GM12878 (cell line): ENCODE results near the gene PPP1R37. TPM values are rescaled to one million over a fixed set of nuclear protein-coding genes. Genes with fewer than 3 reads are reported as not detected.

Experiments
- BCL3 ChIP-seq: IDR thresholded peaks from 2 replicates; pipeline ENCODE4 v1.6.1; 2011; ENCODE audit warnings: borderline replicate concordance, low read depth, mild to moderate bottlenecking, moderate library complexity, low read length; ENCODE audit not compliant: insufficient read depth, poor library complexity, severe bottlenecking
- DPF2 ChIP-seq: fragments of 450-650 bp; IDR thresholded peaks from 2 replicates; pipeline ENCODE4 v1.6.1; 2017; ENCODE audit warnings: mild to moderate bottlenecking
- EED ChIP-seq: sonication (generic); IDR thresholded peaks from 2 replicates; pipeline ENCODE4 v1.6.1; 2016; ENCODE audit warnings: antibody characterized with exemption, low read depth
- FOXK2 ChIP-seq: fragments of 450-650 bp; IDR thresholded peaks from 2 replicates; pipeline ENCODE4 v1.6.1; 2017; ENCODE audit warnings: mild to moderate bottlenecking, moderate library complexity
- GATAD2B ChIP-seq: fragments of 450-650 bp; conservative IDR thresholded peaks from 2 replicates; pipeline ENCODE4 v1.6.1; 2017; ENCODE audit warnings: low read depth, mild to moderate bottlenecking, moderate library complexity
- IKZF2 ChIP-seq, 2 experiments: fragments of 450-650 bp; IDR thresholded peaks; 2 replicates each; pipeline ENCODE4 v1.6.1; 2017; ENCODE audit warnings: mild to moderate bottlenecking in 2 of 2, moderate library complexity in 2 of 2
- IRF4 ChIP-seq: IDR thresholded peaks from 2 replicates; pipeline ENCODE4 v1.6.1; 2011; ENCODE audit warnings: low read depth, low read length
- JUNB ChIP-seq: IDR thresholded peaks from 2 replicates; pipeline ENCODE4 v1.6.1; 2016; ENCODE audit warnings: antibody characterized with exemption, mild to moderate bottlenecking
- JUND ChIP-seq: IDR thresholded peaks from 2 replicates; pipeline ENCODE4 v1.6.1; 2012; ENCODE audit warnings: low read depth, mild to moderate bottlenecking, low read length, improper control_type of control experiment, moderate library complexity
- MTA3 ChIP-seq: IDR thresholded peaks from 2 replicates; pipeline ENCODE4 v1.6.1; 2012; ENCODE audit warnings: low read length, inconsistent platforms, borderline replicate concordance
- NBN ChIP-seq: fragments of 450-650 bp; IDR thresholded peaks from 2 replicates; pipeline ENCODE4 v1.6.1; 2016
- PAX5 ChIP-seq: IDR thresholded peaks from 2 replicates; pipeline ENCODE4 v1.6.1; 2011; ENCODE audit warnings: low read depth, low read length, borderline replicate concordance
- PML ChIP-seq: IDR thresholded peaks from 2 replicates; pipeline ENCODE4 v1.6.1; 2012; ENCODE audit warnings: low read length, inconsistent platforms
- RCOR1 ChIP-seq: conservative IDR thresholded peaks from 2 replicates; pipeline ENCODE4 v1.6.1; 2012; ENCODE audit warnings: low read depth, low read length, improper control_type of control experiment
- RELB ChIP-seq: fragments of 450-650 bp; IDR thresholded peaks from 2 replicates; pipeline ENCODE4 v1.6.1; 2017; ENCODE audit warnings: low read depth, mild to moderate bottlenecking, moderate library complexity
- SREBF2 ChIP-seq: IDR thresholded peaks from 2 replicates; pipeline ENCODE4 v1.6.1; 2012; ENCODE audit warnings: mild to moderate bottlenecking, low read length
- TBL1XR1 ChIP-seq: IDR thresholded peaks from 2 replicates; pipeline ENCODE4 v1.6.1; 2012; ENCODE audit warnings: low read depth, low read length, improper control_type of control experiment
- ZNF274 ChIP-seq: IDR thresholded peaks from one replicate; pipeline ENCODE4 v1.8.0; 2011; ENCODE audit not compliant: insufficient read length, insufficient read depth
- polyA plus RNA-seq, 11 experiments: library from polyadenylated mRNA; depleted of rRNA in 4 of 11; unstranded in 6 of 11; stranded (reverse) in 5 of 11; fragments of >200 nt; fragmentation: Nextera tagmentation in 4 of 11; fragmentation: Illumina TruSeq in 1 of 11; extraction: Ambion mirVana in 4 of 11; extraction: Trizol in 1 of 11; gene quantifications; 1 replicate in 1 of 11; 2 replicates in 10 of 11; pipeline versions ENCODE4 v1.2.1 to v1.2.3, GENCODE V29; 2011 to 2016; ENCODE audit warnings: inconsistent platforms in 2 of 11, missing spikeins in 2 of 11, low read depth in 1 of 11
- total RNA-seq, 4 experiments: library from RNA; depleted of rRNA in 3 of 4; stranded (reverse); fragments of >200 nt in 3 of 4; fragmentation: Illumina TruSeq in 1 of 4; extraction: Trizol in 1 of 4; gene quantifications; 2 replicates each; pipeline versions ENCODE4 v1.2.1 to v1.2.3, GENCODE V29; 2013 to 2021
- TF ChIP-seq, protein P1 (sequence below): fragments of 450-650 bp; IDR thresholded peaks from 2 replicates; pipeline ENCODE4 v1.6.1; 2017; ENCODE audit warnings: mild to moderate bottlenecking, low read depth, inconsistent platforms; ENCODE audit not compliant: poor library complexity, severe bottlenecking
- TF ChIP-seq, protein P2 (sequence below): fragments of 450-650 bp; IDR thresholded peaks from 2 replicates; pipeline ENCODE4 v1.6.1; 2017; ENCODE audit warnings: antibody characterized with exemption, mild to moderate bottlenecking, moderate library complexity
- TF ChIP-seq, protein P3 (sequence below): IDR thresholded peaks from 2 replicates; pipeline ENCODE4 v1.6.1; 2011; ENCODE audit warnings: borderline replicate concordance, low read depth, mild to moderate bottlenecking, moderate library complexity, mixed read lengths, low read length; ENCODE audit not compliant: insufficient read depth; ENCODE audit errors: extremely low read length

Gene PPP1R37
- total and polyA plus RNA-seq, 10 of the 15 experiments (the other 5 are each of a cell fraction or from before 2014, with no cell fraction given) = 0.09 to 21.3 (median 5.1) TPM; not detected in 1

GRCh38 chr19:45075301-45076028, 17.5 kb upstream of the PPP1R37 start (continued):
- TF ChIP-seq IRF4 = peak; percentile 85
- TF ChIP-seq PAX5 = peak; percentile 84
- peak; percentile 85 to 88; a peak in 3 of 4 replicates for TF ChIP-seq IKZF2 (IDR thresholded peaks at IDR 0.05)
- TF ChIP-seq, protein P1, sequence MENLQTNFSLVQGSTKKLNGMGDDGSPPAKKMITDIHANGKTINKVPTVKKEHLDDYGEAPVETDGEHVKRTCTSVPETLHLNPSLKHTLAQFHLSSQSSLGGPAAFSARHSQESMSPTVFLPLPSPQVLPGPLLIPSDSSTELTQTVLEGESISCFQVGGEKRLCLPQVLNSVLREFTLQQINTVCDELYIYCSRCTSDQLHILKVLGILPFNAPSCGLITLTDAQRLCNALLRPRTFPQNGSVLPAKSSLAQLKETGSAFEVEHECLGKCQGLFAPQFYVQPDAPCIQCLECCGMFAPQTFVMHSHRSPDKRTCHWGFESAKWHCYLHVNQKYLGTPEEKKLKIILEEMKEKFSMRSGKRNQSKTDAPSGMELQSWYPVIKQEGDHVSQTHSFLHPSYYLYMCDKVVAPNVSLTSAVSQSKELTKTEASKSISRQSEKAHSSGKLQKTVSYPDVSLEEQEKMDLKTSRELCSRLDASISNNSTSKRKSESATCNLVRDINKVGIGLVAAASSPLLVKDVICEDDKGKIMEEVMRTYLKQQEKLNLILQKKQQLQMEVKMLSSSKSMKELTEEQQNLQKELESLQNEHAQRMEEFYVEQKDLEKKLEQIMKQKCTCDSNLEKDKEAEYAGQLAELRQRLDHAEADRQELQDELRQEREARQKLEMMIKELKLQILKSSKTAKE = no peak
- TF ChIP-seq GATAD2B = peak; percentile 90; the same call in 1 of the 2 replicates
- TF ChIP-seq, protein P2, sequence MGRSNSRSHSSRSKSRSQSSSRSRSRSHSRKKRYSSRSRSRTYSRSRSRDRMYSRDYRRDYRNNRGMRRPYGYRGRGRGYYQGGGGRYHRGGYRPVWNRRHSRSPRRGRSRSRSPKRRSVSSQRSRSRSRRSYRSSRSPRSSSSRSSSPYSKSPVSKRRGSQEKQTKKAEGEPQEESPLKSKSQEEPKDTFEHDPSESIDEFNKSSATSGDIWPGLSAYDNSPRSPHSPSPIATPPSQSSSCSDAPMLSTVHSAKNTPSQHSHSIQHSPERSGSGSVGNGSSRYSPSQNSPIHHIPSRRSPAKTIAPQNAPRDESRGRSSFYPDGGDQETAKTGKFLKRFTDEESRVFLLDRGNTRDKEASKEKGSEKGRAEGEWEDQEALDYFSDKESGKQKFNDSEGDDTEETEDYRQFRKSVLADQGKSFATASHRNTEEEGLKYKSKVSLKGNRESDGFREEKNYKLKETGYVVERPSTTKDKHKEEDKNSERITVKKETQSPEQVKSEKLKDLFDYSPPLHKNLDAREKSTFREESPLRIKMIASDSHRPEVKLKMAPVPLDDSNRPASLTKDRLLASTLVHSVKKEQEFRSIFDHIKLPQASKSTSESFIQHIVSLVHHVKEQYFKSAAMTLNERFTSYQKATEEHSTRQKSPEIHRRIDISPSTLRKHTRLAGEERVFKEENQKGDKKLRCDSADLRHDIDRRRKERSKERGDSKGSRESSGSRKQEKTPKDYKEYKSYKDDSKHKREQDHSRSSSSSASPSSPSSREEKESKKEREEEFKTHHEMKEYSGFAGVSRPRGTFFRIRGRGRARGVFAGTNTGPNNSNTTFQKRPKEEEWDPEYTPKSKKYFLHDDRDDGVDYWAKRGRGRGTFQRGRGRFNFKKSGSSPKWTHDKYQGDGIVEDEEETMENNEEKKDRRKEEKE = peak; percentile 70; the same call in 1 of the 2 replicates
- 0 out of 2 replicates have a peak, but pooled peaks have one; percentile 81 for TF ChIP-seq RCOR1
- TF ChIP-seq EED = peak; percentile 82; the same call in 1 of the 2 replicates
- peak; percentile 95; the same call in 1 of the 2 replicates for TF ChIP-seq DPF2
- no peak for TF ChIP-seq SREBF2
- TF ChIP-seq RELB = no peak; the same call in 1 of the 2 replicates
- TF ChIP-seq, protein P3, sequence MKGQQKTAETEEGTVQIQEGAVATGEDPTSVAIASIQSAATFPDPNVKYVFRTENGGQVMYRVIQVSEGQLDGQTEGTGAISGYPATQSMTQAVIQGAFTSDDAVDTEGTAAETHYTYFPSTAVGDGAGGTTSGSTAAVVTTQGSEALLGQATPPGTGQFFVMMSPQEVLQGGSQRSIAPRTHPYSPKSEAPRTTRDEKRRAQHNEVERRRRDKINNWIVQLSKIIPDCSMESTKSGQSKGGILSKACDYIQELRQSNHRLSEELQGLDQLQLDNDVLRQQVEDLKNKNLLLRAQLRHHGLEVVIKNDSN = no peak
- peak; percentile 49 for TF ChIP-seq NBN
- TF ChIP-seq MTA3 = no peak; the same call in 1 of the 2 replicates
- TF ChIP-seq BCL3 = peak; percentile 82
- TF ChIP-seq JUNB = no peak
- TF ChIP-seq PML = 0 out of 2 replicates have a peak, but pooled peaks have one; percentile 26
- TF ChIP-seq ZNF274 = no peak
- 0 out of 2 replicates have a peak, but pooled peaks have one; percentile 31 for TF ChIP-seq JUND
- peak; percentile 87; the same call in 1 of the 2 replicates for TF ChIP-seq TBL1XR1
- TF ChIP-seq FOXK2 = peak; percentile 63; the same call in 1 of the 2 replicates
